Cardiac fibroblast (primary cell): ENCODE measurements around the gene PLXNA2.

Experiments
- DNase-seq, 2 donors: peaks; one replicate each; pipeline versions ENCODE4 v3.0.0 to v3.0.0-alpha.2; 2010; ENCODE audit warnings: low read depth in 2 of 2
- H3K4me3 ChIP-seq, 2 donors: replicated peaks in 1 of 2; 1 replicate in 1 of 2; 2 replicates in 1 of 2; pipeline ENCODE4 v1.5.1; 2011; ENCODE audit warnings: low read depth in 2 of 2, low read length in 2 of 2, mild to moderate bottlenecking in 2 of 2, moderate library complexity in 1 of 2
- CTCF ChIP-seq: IDR thresholded peaks from one replicate; pipeline ENCODE4 v1.5.1; 2011; ENCODE audit warnings: low read depth, mild to moderate bottlenecking, low read length, inconsistent platforms

PLXNA2 gene

GRCh38 chr1:208256091-208256490 lies 11.9 kb upstream of the PLXNA2 start:
- no peak for TF ChIP-seq CTCF
- DNase-seq: no peak
- H3K4me3 ChIP-seq: no peak overlapping the region

DNA sequence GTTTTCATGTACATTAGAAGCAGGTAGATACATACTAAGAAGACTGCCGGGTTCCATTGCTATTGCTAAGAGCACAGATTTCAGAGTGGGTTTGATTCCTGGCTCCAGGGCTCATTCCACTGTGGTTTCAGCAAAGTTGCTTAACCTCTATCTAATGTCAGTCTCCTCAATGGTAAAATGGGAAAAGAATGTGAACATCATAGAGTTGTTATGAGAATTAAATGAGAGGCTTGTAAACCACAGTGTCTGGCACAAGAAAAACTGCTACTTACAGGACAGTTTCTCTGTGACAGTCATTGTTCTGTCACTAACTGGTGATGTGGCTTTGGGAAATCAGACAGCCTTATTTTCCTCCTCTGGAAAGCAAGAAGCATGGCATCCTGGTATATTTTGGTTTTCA lies 10.7 kb upstream of the PLXNA2 start:
- DNase-seq: peak; percentile 60 to 66
- no peak for TF ChIP-seq CTCF
- no peak overlapping the region for H3K4me3 ChIP-seq

GRCh38 chr1:208254376-208254775 lies 10.2 kb upstream of the PLXNA2 start:
- TF ChIP-seq CTCF: no peak
- H3K4me3 ChIP-seq: no peak overlapping the region
- peak in 1 of 2 donors; percentile 54 for DNase-seq

DNA sequence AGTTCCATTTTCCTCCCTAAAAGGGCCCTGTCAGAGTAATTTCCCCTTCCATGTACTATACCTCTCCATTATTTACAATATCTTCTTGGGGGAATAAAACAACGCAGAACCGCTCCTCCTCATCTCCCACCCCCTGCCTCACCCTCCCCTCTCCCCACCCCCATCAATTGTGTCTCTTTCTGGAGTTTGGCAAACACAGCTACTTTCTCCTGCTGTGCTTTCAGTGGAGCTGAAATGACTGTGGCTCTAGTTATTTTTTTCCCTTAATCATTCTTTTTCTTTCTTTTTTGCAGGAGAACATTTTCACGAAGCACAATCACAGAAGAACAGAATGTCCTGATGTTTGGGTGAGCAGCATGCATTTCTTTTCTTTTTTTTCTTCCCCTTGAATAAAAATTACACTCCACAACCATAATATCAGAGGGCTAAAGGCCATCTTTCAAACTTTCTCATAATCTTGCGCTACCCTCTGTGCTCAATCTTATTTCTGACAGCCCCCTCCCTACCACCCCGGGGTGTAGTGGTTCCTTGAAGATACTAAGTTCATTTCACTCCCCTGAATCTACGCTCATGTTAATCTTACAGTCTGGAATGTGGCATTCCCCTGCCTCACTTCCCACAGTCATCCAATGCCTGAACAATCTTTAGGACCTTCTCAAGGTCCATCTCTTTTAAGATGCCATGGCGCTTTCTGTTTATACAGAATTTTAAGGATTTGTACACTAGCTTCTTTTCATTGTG lies 8.8 kb upstream of the PLXNA2 start:
- no peak for TF ChIP-seq CTCF

GRCh38 chr1:208251911-208252835 lies 8.0 kb upstream of the PLXNA2 start:
- no peak for TF ChIP-seq CTCF
- DNase-seq: no peak
- H3K4me3 ChIP-seq: no peak overlapping the region

More for the DNA sequence above, 8.8 kb upstream of the PLXNA2 start:
- H3K4me3 ChIP-seq: no peak overlapping the region
- no peak for DNase-seq

GRCh38 chr1:208251015-208251414 lies 6.8 kb upstream of the PLXNA2 start:
- H3K4me3 ChIP-seq: no peak overlapping the region
- no peak for DNase-seq
- TF ChIP-seq CTCF: no peak
